Inflammatory macrophage treated with lipopolysaccharide for 1 hour (primary cell): ENCODE measurements around the gene DYSF.

Source experiments
- DNase-seq, 2 donors: peaks; one replicate each; pipeline ENCODE4 v3.0.0-alpha.2; 2020 to 2022

DYSF gene

GRCh38 chr2:71555798-71556454 lies 102.6 kb downstream of the DYSF start:
- DNase-seq = no peak

GRCh38 chr2:71556692-71557250 lies 103.4 kb downstream of the DYSF start:
- no peak for DNase-seq

GRCh38 chr2:71557321-71557720 lies 104.0 kb downstream of the DYSF start:
- DNase-seq = no peak

GRCh38 chr2:71558300-71559051 lies 105.1 kb downstream of the DYSF start:
- DNase-seq = no peak

GRCh38 chr2:71559080-71559827 lies 105.9 kb downstream of the DYSF start:
- DNase-seq = no peak

- DNase-seq = no peak
Measured at GRCh38 chr2:71559828-71560637, 106.7 kb downstream of the DYSF start.

- no peak for DNase-seq
Measured at GRCh38 chr2:71560638-71561011, 107.3 kb downstream of the DYSF start.

GRCh38 chr2:71561441-71562267 lies 108.3 kb downstream of the DYSF start:
- no peak for DNase-seq

- no peak for DNase-seq
Measured at GRCh38 chr2:71562518-71562917, 109.2 kb downstream of the DYSF start.

GRCh38 chr2:71563872-71564271 lies 110.5 kb downstream of the DYSF start:
- no peak for DNase-seq

- DNase-seq = no peak
Measured at GRCh38 chr2:71564361-71564760, 111.0 kb downstream of the DYSF start.

GRCh38 chr2:71564790-71565189 lies 111.4 kb downstream of the DYSF start:
- no peak for DNase-seq

GRCh38 chr2:71566372-71566771 lies 113.0 kb downstream of the DYSF start:
- no peak for DNase-seq

GRCh38 chr2:71567625-71568024 lies 114.3 kb downstream of the DYSF start:
- no peak for DNase-seq

- no peak for DNase-seq
Measured at GRCh38 chr2:71568103-71568502, 114.7 kb downstream of the DYSF start.

- DNase-seq = no peak
Measured at GRCh38 chr2:71570511-71570910, 117.2 kb downstream of the DYSF start.

- no peak for DNase-seq
Measured at GRCh38 chr2:71570951-71571460, 117.6 kb downstream of the DYSF start.

- no peak for DNase-seq
Measured at GRCh38 chr2:71571945-71572344, 118.6 kb downstream of the DYSF start.

- DNase-seq = no peak
Measured at GRCh38 chr2:71575966-71576365, 122.6 kb downstream of the DYSF start.

GRCh38 chr2:71576541-71576940 lies 123.2 kb downstream of the DYSF start:
- DNase-seq = no peak

- DNase-seq = no peak
Measured at GRCh38 chr2:71577209-71577608, 123.8 kb downstream of the DYSF start.
